K562 (cell line): ENCODE measurements around the gene KRTAP4-7. TPM values are rescaled to one million over a fixed set of nuclear protein-coding genes. Genes with fewer than 3 reads are reported as not detected.
A peak's percentile ranks its signal among the peaks of the same experiment; 100 is the strongest.

Experiments used
- ARID3B ChIP-seq: fragments of 250-450 bp; sonication (Bioruptor Pico); IDR thresholded peaks from 2 replicates; pipeline ENCODE4 v1.4.0; 2020; ENCODE audit warnings: borderline replicate concordance
- GTF2E2 ChIP-seq: fragments of 200-800 bp; sonication (Bioruptor generic); IDR thresholded peaks from 2 replicates; pipeline ENCODE4 v1.6.1; 2016; ENCODE audit warnings: missing genetic modification characterization, missing compliant biosample characterization
- MYC ChIP-seq, 2 experiments: fragments of 250-450 bp in 1 of 2; sonication (Bioruptor Pico) in 1 of 2; IDR thresholded peaks; 2 replicates each; pipeline versions ENCODE4 v1.5.1 to v1.6.1; 2012 to 2021; ENCODE audit warnings: low read depth in 2 of 2, borderline replicate concordance in 1 of 2, improper control_type of control experiment in 1 of 2, low read length in 1 of 2, mild to moderate bottlenecking in 1 of 2, moderate library complexity in 1 of 2
- NCOA2 ChIP-seq, 2 experiments: fragments of 450-650 bp; IDR thresholded peaks; 2 replicates each; pipeline ENCODE4 v1.6.1; 2018; ENCODE audit warnings: mild to moderate bottlenecking in 2 of 2, moderate library complexity in 1 of 2; ENCODE audit not compliant: partially characterized antibody in 2 of 2
- ZC3H11A ChIP-seq: IDR thresholded peaks from 2 replicates; pipeline ENCODE4 v1.6.1; 2012; ENCODE audit warnings: low read depth, low read length, improper control_type of control experiment
- ZNF318 ChIP-seq, 2 experiments: fragments of 450-650 bp; IDR thresholded peaks; 2 replicates each; pipeline ENCODE4 v1.6.1; 2016; ENCODE audit warnings: mild to moderate bottlenecking in 2 of 2, borderline replicate concordance in 1 of 2, low read depth in 1 of 2, moderate library complexity in 1 of 2
- ZNF785 ChIP-seq: fragments of 250-450 bp; sonication (Bioruptor Pico); IDR thresholded peaks from 2 replicates; pipeline ENCODE4 v1.4.0; 2020; ENCODE audit warnings: mild to moderate bottlenecking
- polyA plus RNA-seq, 8 experiments: library from polyadenylated mRNA; depleted of rRNA in 4 of 8; stranded (reverse) in 5 of 8; unstranded in 3 of 8; fragments of >200 nt; fragmentation: Nextera tagmentation in 2 of 8; fragmentation: Illumina TruSeq in 1 of 8; extraction: Ambion mirVana in 2 of 8; extraction: Trizol in 1 of 8; gene quantifications; 2 replicates each; pipeline versions ENCODE4 v1.2.1 to v1.2.3, GENCODE V29; 2011 to 2014; ENCODE audit warnings: inconsistent platforms in 1 of 8, missing spikeins in 1 of 8
- total RNA-seq, 7 experiments: library from RNA; depleted of rRNA in 6 of 7; stranded (reverse); fragments of >200 nt in 6 of 7; fragmentation: Illumina TruSeq in 2 of 7; extraction: Trizol in 2 of 7; gene quantifications; 2 replicates each; pipeline versions ENCODE4 v1.2.1 to v1.2.3, GENCODE V29; 2011 to 2021; ENCODE audit warnings: low replicate concordance in 1 of 7
- TF ChIP-seq, protein P1 (sequence below): sonication (generic); formaldehyde crosslinking; IDR thresholded peaks from 2 replicates; pipeline ENCODE4 v1.8.0; 2022; ENCODE audit warnings: mild to moderate bottlenecking, missing genetic modification reagents, borderline replicate concordance
- TF ChIP-seq, protein P2 (sequence below): fragments of 450-650 bp; formaldehyde crosslinking; IDR thresholded peaks from 2 replicates; pipeline ENCODE4 v1.4.0; 2020; ENCODE audit warnings: mild to moderate bottlenecking, moderate library complexity

The KRTAP4-7 gene
- total and polyA plus RNA-seq, 9 of the 15 experiments (the other 6 are each of a cell fraction or from before 2014, with no cell fraction given) = not detected

- TF ChIP-seq ZNF318 (IDR thresholded peaks at IDR 0.05; ENCODE audit: borderline replicate concordance in 1 of 2, low read depth in 1 of 2) = peak in 1 of 2 experiments; percentile 95; a peak in 2 of 4 replicates
- TF ChIP-seq, protein P1, sequence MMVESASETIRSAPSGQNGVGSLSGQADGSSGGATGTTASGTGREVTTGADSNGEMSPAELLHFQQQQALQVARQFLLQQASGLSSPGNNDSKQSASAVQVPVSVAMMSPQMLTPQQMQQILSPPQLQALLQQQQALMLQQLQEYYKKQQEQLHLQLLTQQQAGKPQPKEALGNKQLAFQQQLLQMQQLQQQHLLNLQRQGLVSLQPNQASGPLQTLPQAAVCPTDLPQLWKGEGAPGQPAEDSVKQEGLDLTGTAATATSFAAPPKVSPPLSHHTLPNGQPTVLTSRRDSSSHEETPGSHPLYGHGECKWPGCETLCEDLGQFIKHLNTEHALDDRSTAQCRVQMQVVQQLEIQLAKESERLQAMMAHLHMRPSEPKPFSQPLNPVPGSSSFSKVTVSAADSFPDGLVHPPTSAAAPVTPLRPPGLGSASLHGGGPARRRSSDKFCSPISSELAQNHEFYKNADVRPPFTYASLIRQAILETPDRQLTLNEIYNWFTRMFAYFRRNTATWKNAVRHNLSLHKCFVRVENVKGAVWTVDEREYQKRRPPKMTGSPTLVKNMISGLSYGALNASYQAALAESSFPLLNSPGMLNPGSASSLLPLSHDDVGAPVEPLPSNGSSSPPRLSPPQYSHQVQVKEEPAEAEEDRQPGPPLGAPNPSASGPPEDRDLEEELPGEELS (CRISPR knock-in tag) = no peak
- TF ChIP-seq GTF2E2 (tag) = no peak
- TF ChIP-seq, protein P2, sequence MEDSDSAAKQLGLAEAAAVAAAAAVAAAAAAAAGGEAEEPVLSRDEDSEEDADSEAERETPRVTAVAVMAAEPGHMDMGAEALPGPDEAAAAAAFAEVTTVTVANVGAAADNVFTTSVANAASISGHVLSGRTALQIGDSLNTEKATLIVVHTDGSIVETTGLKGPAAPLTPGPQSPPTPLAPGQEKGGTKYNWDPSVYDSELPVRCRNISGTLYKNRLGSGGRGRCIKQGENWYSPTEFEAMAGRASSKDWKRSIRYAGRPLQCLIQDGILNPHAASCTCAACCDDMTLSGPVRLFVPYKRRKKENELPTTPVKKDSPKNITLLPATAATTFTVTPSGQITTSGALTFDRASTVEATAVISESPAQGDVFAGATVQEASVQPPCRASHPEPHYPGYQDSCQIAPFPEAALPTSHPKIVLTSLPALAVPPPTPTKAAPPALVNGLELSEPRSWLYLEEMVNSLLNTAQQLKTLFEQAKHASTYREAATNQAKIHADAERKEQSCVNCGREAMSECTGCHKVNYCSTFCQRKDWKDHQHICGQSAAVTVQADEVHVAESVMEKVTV (CRISPR knock-in tag) = no peak
- TF ChIP-seq NCOA2 (IDR thresholded peaks at IDR 0.05; ENCODE audit: partially characterized antibody in 2 of 2) = no peak
- TF ChIP-seq ZC3H11A = no peak
- no peak for TF ChIP-seq ARID3B (CRISPR knock-in tag)
- TF ChIP-seq ZNF785 (CRISPR knock-in tag) = no peak
- TF ChIP-seq MYC (IDR thresholded peaks at IDR 0.05; ENCODE audit: low read depth, low read length) = peak; percentile 73
- TF ChIP-seq MYC (CRISPR knock-in tag; IDR thresholded peaks at IDR 0.05; ENCODE audit: borderline replicate concordance, low read depth) = no peak
These were observed 17.9 kb upstream of the KRTAP4-7 start, which contains the start of gene KRTAP2-4 (continued) for GRCh38 chr17:41065829-41066624.
